Tibial nerve (tissue), 4 donors: Measurements from ENCODE around the gene LHX3.

Experiments
- EP300 ChIP-seq, 2 donors: sonication (generic); formaldehyde crosslinking; IDR thresholded peaks; one replicate each; pipeline ENCODE4 v1.6.1; 2017; ENCODE audit warnings: antibody characterized with exemption in 2 of 2, mild to moderate bottlenecking in 1 of 2
- POLR2A ChIP-seq, 2 donors: fragments of 450-650 bp; IDR thresholded peaks; one replicate each; pipeline ENCODE4 v1.6.1; 2017; ENCODE audit warnings: antibody characterized with exemption in 2 of 2, mild to moderate bottlenecking in 2 of 2, moderate library complexity in 2 of 2
- TF ChIP-seq, protein P1 (sequence below), 5 experiments: fragments of 200-600 bp in 3 of 5; fragments of 450-650 bp in 2 of 5; sonication (generic) in 3 of 5; IDR thresholded peaks; one replicate each; pipeline ENCODE4 v1.5.1; 2016 to 2019; ENCODE audit warnings: antibody characterized with exemption in 5 of 5, mild to moderate bottlenecking in 3 of 5, moderate library complexity in 2 of 5

- TF ChIP-seq, protein P1, sequence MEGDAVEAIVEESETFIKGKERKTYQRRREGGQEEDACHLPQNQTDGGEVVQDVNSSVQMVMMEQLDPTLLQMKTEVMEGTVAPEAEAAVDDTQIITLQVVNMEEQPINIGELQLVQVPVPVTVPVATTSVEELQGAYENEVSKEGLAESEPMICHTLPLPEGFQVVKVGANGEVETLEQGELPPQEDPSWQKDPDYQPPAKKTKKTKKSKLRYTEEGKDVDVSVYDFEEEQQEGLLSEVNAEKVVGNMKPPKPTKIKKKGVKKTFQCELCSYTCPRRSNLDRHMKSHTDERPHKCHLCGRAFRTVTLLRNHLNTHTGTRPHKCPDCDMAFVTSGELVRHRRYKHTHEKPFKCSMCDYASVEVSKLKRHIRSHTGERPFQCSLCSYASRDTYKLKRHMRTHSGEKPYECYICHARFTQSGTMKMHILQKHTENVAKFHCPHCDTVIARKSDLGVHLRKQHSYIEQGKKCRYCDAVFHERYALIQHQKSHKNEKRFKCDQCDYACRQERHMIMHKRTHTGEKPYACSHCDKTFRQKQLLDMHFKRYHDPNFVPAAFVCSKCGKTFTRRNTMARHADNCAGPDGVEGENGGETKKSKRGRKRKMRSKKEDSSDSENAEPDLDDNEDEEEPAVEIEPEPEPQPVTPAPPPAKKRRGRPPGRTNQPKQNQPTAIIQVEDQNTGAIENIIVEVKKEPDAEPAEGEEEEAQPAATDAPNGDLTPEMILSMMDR (IDR thresholded peaks at IDR 0.05) = no peak
- TF ChIP-seq EP300 (IDR thresholded peaks at IDR 0.05) (no peak), POLR2A (IDR thresholded peaks at IDR 0.05) (no peak)
Measured at GRCh38 chr9:136187683-136188586, 17.0 kb downstream of the LHX3 start.
